B cell (primary cell): ENCODE measurements around the gene CCNDBP1. TPM values are rescaled to one million over a fixed set of nuclear protein-coding genes. Genes with fewer than 3 reads are reported as not detected.

Experiments used
- ATAC-seq: fragments of 200-7000 bp; cut with Tn5 transposase; one replicate; pipeline ENCODE4 v1.10.0; 2021; ENCODE audit warnings: low read depth, mild to moderate bottlenecking, moderate number of reproducible peaks, moderate library complexity
- CTCF ChIA-PET: fragments of 350-600 bp; sonication (Branson Sonifier 250); formaldehyde crosslinking; loops from one replicate; lab custom pipeline; 2021; ENCODE audit warnings: antibody characterized with exemption, inconsistent platforms; lab: Charles Lee
- POLR2A ChIA-PET: fragments of 350-600 bp; sonication (Branson Sonifier 250); formaldehyde crosslinking; loops from one replicate; lab custom pipeline; 2021; ENCODE audit warnings: antibody characterized with exemption; lab: Charles Lee
- DNase-seq: peaks from one replicate; pipeline ENCODE4 v3.0.0; 2013
- H2AFZ ChIP-seq: 2 replicates; pipeline ENCODE4 v1.6.1; 2012; ENCODE audit warnings: mild to moderate bottlenecking, low read depth, low read length; ENCODE audit not compliant: insufficient read depth, poor library complexity, severe bottlenecking
- H3K27ac ChIP-seq, 2 donors: 1 replicate in 1 of 2; 2 replicates in 1 of 2; pipeline ENCODE4 v1.5.1; 2012 to 2013; ENCODE audit warnings: low read length in 2 of 2, mild to moderate bottlenecking in 2 of 2, moderate library complexity in 1 of 2
- H3K27me3 ChIP-seq, 4 experiments: fragments of 200-600 bp in 1 of 4; sonication (generic) in 1 of 4; replicated peaks in 1 of 4; 1 replicate in 2 of 4; 2 replicates in 2 of 4; pipeline versions ENCODE4 v1.6.1 to v1.7.0; 2013 to 2016; ENCODE audit warnings: low read length in 3 of 4, mild to moderate bottlenecking in 2 of 4, mixed read lengths in 1 of 4, moderate library complexity in 1 of 4; ENCODE audit not compliant: insufficient read depth in 4 of 4, control insufficient read depth in 3 of 4; ENCODE audit errors: control extremely low read depth in 1 of 4
- H3K36me3 ChIP-seq, 2 experiments: replicated peaks in 1 of 2; 1 replicate in 1 of 2; 2 replicates in 1 of 2; pipeline versions ENCODE4 v1.6.1 to v1.7.1; 2013; ENCODE audit warnings: low read length in 1 of 2; ENCODE audit not compliant: insufficient read depth in 2 of 2, control insufficient read depth in 1 of 2; ENCODE audit errors: control extremely low read depth in 1 of 2, extremely low read depth in 1 of 2
- H3K4me1 ChIP-seq, 2 donors: fragments of 200-600 bp in 1 of 2; sonication (generic) in 1 of 2; 1 replicate in 1 of 2; 2 replicates in 1 of 2; pipeline versions ENCODE4 v1.5.1 to v1.6.1; 2013 to 2017; ENCODE audit warnings: low read length in 2 of 2; ENCODE audit not compliant: control insufficient read depth in 2 of 2, insufficient read depth in 2 of 2
- H3K4me2 ChIP-seq: replicated peaks from 2 replicates; pipeline ENCODE3; 2012; ENCODE audit warnings: mild to moderate bottlenecking, low read depth, low read length; ENCODE audit not compliant: poor library complexity, severe bottlenecking
- H3K4me3 ChIP-seq, 5 experiments: fragments of 200-600 bp in 1 of 5; sonication (generic) in 1 of 5; 1 replicate in 3 of 5; 2 replicates in 2 of 5; pipeline versions ENCODE4 v1.5.1 to v1.7.0; 2011 to 2016; ENCODE audit warnings: low read length in 4 of 5, mild to moderate bottlenecking in 4 of 5, low read depth in 2 of 5, control low read depth in 1 of 5, moderate library complexity in 1 of 5; ENCODE audit not compliant: insufficient read depth in 1 of 5; ENCODE audit errors: control extremely low read depth in 1 of 5, extremely low read depth in 1 of 5
- H3K79me2 ChIP-seq: fragments of 200-600 bp; sonication (generic); one replicate; pipeline ENCODE4 v1.6.0; 2016; ENCODE audit warnings: low read length; ENCODE audit not compliant: control insufficient read depth, insufficient read depth
- H3K9ac ChIP-seq: fragments of 200-600 bp; sonication (generic); 2 replicates; pipeline ENCODE4 v1.6.1; 2017; ENCODE audit warnings: mild to moderate bottlenecking, low read length, moderate library complexity
- H3K9me3 ChIP-seq, 3 donors: one replicate each; pipeline versions ENCODE4 v1.6.1 to v1.7.1; 2013; ENCODE audit warnings: low read length in 2 of 3; ENCODE audit not compliant: control insufficient read depth in 2 of 3, insufficient read depth in 1 of 3; ENCODE audit errors: control extremely low read depth in 1 of 3
- H4K20me1 ChIP-seq: 2 replicates; pipeline ENCODE4 v1.6.0; 2012; ENCODE audit warnings: mild to moderate bottlenecking, low read length; ENCODE audit not compliant: insufficient read depth, control insufficient read depth, poor library complexity, severe bottlenecking
- H3K27ac Mint-ChIP-seq: one replicate; pipeline ENCODE4 v1.8.0; 2021; ENCODE audit warnings: mixed read lengths
- H3K27me3 Mint-ChIP-seq: one replicate; pipeline ENCODE4 v1.8.0; 2021; ENCODE audit warnings: mixed read lengths
- H3K4me1 Mint-ChIP-seq: one replicate; pipeline ENCODE4 v1.8.0; 2021; ENCODE audit warnings: mixed read lengths
- H3K4me3 Mint-ChIP-seq: one replicate; pipeline ENCODE4 v1.8.0; 2021; ENCODE audit warnings: mixed read lengths
- H3K9me3 Mint-ChIP-seq: one replicate; pipeline ENCODE4 v1.8.0; 2022; ENCODE audit warnings: mixed read lengths; ENCODE audit not compliant: insufficient read depth
- EZH2 ChIP-seq: IDR thresholded peaks from 2 replicates; pipeline ENCODE4 v1.6.1; 2012; ENCODE audit warnings: borderline replicate concordance, low read depth, mild to moderate bottlenecking, moderate library complexity, low read length; ENCODE audit not compliant: insufficient read depth, poor library complexity, severe bottlenecking
- WGBS: methylation state at CpG from one replicate; pipeline ENCODE4 v1.1.5; 2013; ENCODE audit warnings: missing lambda C conversion rate; ENCODE audit not compliant: insufficient coverage; 5-methylcytosine and 5-hydroxymethylcytosine counted together
- intact Hi-C: fragments of 100-400 bp; cut with micrococcal nuclease; formaldehyde crosslinking; loops from one replicate; pipeline ENCODE4 v1.10.0; 2022
- polyA plus RNA-seq: library from polyadenylated mRNA; depleted of rRNA; stranded (reverse); fragments of >200 nt; gene quantifications from 2 replicates; pipeline ENCODE4 v1.2.3, GENCODE V29; 2012
- total RNA-seq, 2 donors: library from RNA; stranded (reverse); fragments of 120-200 nt in 1 of 2; gene quantifications; 1 replicate in 1 of 2; 2 replicates in 1 of 2; pipeline versions ENCODE4 v1.2.3 to v1.2.4, GENCODE V29; 2013 to 2022
- TF ChIP-seq, protein P1 (sequence below): fragments of 200-600 bp; IDR thresholded peaks from one replicate; pipeline ENCODE4 v1.8.0; 2022; ENCODE audit warnings: antibody characterized with exemption, mild to moderate bottlenecking

Gene CCNDBP1
- total and polyA plus RNA-seq, 2 donors (not counting 1 experiment from before 2014, with no cell fraction given): 111 to 113 TPM

DNA sequence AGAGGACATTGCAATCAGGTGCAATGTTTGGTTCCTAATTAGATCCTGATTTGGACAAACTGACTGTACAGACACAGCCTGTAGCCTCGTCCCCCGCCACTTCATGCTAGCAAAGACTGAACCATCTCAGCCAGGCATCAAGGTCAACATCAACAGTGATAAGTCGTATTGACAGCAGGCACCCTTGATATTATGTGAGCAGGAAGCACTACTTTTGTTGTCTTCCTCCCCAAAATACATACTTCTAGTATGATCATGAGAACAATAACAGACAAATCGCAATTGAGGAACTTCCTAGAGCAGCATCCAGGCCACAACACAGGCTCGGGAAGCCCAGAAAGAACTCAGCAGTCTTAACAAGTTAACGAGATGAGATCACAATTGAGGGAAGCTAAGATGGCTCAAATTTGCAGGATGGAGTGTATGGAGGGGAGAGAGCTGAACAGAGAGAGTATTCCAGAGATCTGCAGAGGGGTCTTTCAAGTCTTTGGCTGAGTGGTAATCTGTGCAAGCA lies 61.1 kb downstream of the CCNDBP1 start:
- H3K9me3 ChIP-seq: no peaks in the 10 kb centered on the region
- no peak overlapping the region for H2AFZ ChIP-seq
- peaks cover 0 to 4% (median 0%) of the 10 kb centered on the region in 4 experiments for H3K27me3 ChIP-seq
- Mint-ChIP-seq H3K27ac (no peak overlapping the region), H3K4me3 (no peak overlapping the region), H3K27me3 (peaks cover 2% of the 10 kb centered on the region), H3K9me3 (no peaks in the 10 kb centered on the region), H3K4me1 (peaks cover 11% of the 10 kb centered on the region)
- no peak overlapping the region for H3K27ac ChIP-seq
- ATAC-seq: no peak
- no peaks in the 10 kb centered on the region for H3K36me3 ChIP-seq
- H3K4me2 ChIP-seq: no peak overlapping the region
- H3K79me2 ChIP-seq: no peaks in the 10 kb centered on the region
- no peak overlapping the region for H3K4me3 ChIP-seq
- WGBS: 62% methylated on average over 4 of the region's 6 CpGs
- DNase-seq: no peak
- intact Hi-C loops: no loop called here
- no peak for TF ChIP-seq EZH2
- TF ChIP-seq, protein P1, sequence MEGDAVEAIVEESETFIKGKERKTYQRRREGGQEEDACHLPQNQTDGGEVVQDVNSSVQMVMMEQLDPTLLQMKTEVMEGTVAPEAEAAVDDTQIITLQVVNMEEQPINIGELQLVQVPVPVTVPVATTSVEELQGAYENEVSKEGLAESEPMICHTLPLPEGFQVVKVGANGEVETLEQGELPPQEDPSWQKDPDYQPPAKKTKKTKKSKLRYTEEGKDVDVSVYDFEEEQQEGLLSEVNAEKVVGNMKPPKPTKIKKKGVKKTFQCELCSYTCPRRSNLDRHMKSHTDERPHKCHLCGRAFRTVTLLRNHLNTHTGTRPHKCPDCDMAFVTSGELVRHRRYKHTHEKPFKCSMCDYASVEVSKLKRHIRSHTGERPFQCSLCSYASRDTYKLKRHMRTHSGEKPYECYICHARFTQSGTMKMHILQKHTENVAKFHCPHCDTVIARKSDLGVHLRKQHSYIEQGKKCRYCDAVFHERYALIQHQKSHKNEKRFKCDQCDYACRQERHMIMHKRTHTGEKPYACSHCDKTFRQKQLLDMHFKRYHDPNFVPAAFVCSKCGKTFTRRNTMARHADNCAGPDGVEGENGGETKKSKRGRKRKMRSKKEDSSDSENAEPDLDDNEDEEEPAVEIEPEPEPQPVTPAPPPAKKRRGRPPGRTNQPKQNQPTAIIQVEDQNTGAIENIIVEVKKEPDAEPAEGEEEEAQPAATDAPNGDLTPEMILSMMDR: no peak
- no peaks in the 10 kb centered on the region for H3K4me1 ChIP-seq
- no peaks in the 10 kb centered on the region for H4K20me1 ChIP-seq
- POLR2A ChIA-PET: no interaction called here
- no peak overlapping the region for H3K9ac ChIP-seq
- CTCF ChIA-PET: no interaction called here

Other genes with a start within 250 kb of the CCNDBP1 start
- 60.7 and 66.7 TPM in 2 replicates for gene UBR1, start 79.4 kb upstream of the CCNDBP1 start, total RNA-seq
- 9.7 and 14.5 TPM in 2 replicates for gene UBR1, start 79.4 kb upstream of the CCNDBP1 start, polyA plus RNA-seq
- 65.3 and 74.4 TPM in 2 replicates for gene TMEM62, start 51.8 kb upstream of the CCNDBP1 start, total RNA-seq
- 18.6 and 24.4 TPM in 2 replicates for gene TMEM62, start 51.8 kb upstream of the CCNDBP1 start, polyA plus RNA-seq
- not detected in 2 replicates for gene EPB42, start 35.6 kb downstream of the CCNDBP1 start, total RNA-seq
- not detected in 2 replicates for gene EPB42, start 35.6 kb downstream of the CCNDBP1 start, polyA plus RNA-seq
- 0.42 TPM in 1 of 2 replicates, not detected in the other for gene TGM5, start 81.5 kb downstream of the CCNDBP1 start, total RNA-seq
- not detected in 2 replicates for gene TGM5, start 81.5 kb downstream of the CCNDBP1 start, polyA plus RNA-seq
- gene TGM7, start 116.9 kb downstream of the CCNDBP1 start, total RNA-seq: not detected in 2 replicates
- not detected in 2 replicates for gene TGM7, start 116.9 kb downstream of the CCNDBP1 start, polyA plus RNA-seq
- 12.8 and 16.2 TPM in 2 replicates for gene LCMT2, start 145.2 kb downstream of the CCNDBP1 start, total RNA-seq
- 7.5 and 10.1 TPM in 2 replicates for gene LCMT2, start 145.2 kb downstream of the CCNDBP1 start, polyA plus RNA-seq
- gene ZSCAN29, start 185.6 kb downstream of the CCNDBP1 start, total RNA-seq: 51.5 and 54.4 TPM in 2 replicates
- gene ZSCAN29, start 185.6 kb downstream of the CCNDBP1 start, polyA plus RNA-seq: 14.9 and 16.1 TPM in 2 replicates
- gene TUBGCP4, start 185.7 kb downstream of the CCNDBP1 start, total RNA-seq: 24.0 and 31.6 TPM in 2 replicates
- gene TUBGCP4, start 185.7 kb downstream of the CCNDBP1 start, polyA plus RNA-seq: 9.4 and 10.0 TPM in 2 replicates